GM21515 (cell line): ENCODE measurements around the gene HMGXB4.
A peak's percentile ranks its signal among the peaks of the same experiment; 100 is the strongest.
"Not testable (repeated sequence)": the region's sequence is repeated elsewhere in the genome, so short reads cannot be mapped to it uniquely, and the experiment has no call there.

Experiments
- ATAC-seq: cut with Tn5 transposase; IDR thresholded peaks from one replicate; pipeline ENCODE4 v1.9.1; 2021; ENCODE audit not compliant: unreplicated experiment

HMGXB4 gene, protein sequence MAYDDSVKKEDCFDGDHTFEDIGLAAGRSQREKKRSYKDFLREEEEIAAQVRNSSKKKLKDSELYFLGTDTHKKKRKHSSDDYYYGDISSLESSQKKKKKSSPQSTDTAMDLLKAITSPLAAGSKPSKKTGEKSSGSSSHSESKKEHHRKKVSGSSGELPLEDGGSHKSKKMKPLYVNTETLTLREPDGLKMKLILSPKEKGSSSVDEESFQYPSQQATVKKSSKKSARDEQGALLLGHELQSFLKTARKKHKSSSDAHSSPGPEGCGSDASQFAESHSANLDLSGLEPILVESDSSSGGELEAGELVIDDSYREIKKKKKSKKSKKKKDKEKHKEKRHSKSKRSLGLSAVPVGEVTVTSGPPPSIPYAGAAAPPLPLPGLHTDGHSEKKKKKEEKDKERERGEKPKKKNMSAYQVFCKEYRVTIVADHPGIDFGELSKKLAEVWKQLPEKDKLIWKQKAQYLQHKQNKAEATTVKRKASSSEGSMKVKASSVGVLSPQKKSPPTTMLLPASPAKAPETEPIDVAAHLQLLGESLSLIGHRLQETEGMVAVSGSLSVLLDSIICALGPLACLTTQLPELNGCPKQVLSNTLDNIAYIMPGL

DNA sequence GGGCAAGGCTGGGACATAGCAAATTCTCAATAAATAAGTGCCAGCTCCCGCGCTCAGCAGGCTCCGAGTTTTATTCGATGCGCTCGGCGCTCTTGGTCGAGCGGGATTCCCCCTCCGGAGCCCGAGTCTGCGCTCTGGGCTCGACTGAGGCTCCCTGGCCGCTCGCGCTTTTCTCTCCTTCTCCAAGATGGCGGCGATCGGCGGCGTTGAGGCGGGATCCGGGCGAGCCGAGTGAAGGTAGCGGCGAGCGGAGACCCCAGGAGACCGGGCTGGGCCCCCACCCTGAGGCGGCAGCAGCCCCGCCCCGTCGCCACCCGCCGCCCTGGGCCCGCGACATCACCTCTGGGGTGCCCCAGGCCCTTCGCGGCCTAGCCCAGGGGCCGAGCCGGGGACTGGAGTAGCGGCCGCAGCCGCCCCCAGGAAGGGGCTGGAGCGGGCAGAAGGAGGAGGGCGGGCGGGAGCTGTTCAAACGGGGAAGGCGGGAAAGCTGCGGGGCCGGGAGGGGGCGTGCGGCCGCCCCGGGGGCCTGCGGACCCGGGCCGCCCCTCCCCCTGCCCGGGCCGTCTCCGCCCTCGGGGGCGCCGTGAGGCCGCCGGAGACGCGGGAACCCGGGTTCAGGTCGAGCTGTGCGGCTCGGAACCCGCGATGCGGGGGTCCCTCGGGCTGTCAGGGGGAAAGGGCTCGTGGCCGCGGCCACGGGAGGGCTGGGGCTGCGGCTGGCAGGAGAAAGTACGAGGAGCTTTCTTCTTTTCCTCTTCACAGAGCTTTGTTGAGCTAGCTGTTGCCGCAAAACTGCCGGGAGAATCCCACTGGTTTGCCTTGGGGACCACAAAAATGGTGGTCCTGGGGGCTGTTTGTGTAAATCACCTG, at the start of gene HMGXB4:
TSS of gene HMGXB4 (plus strand) at position 173 of the 870 bp plus-strand sequence. CDS start 4,898 bp downstream, outside the sequence.
- peak; percentile 89 for ATAC-seq

GRCh38 chr22:35208003-35208402, 49.3 kb upstream of the HMGXB4 start:
- no peak for ATAC-seq

- no peak for ATAC-seq
Observed at GRCh38 chr22:35209203-35209602, 48.1 kb upstream of the HMGXB4 start.

DNA sequence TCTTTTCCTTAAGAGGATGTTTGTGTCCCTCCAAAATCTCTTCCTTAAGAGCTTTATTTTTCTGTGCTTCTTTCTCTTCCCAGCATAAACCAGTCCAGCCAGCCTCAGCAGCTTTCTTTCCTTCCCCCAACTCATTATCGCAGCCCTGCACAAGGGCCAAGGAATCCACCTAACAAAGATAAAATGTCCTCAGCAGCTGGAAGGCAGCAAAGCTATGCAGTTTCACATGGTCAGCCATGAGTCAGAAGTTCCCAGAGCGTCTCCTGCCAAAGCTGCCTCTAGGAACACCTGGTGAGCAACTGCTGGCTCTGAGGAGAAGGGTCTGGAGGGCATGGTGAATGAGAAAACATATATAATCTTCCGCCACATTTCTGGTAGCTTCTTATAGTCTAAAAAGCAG, 45.3 kb upstream of the HMGXB4 start:
- ATAC-seq, result no peak

DNA sequence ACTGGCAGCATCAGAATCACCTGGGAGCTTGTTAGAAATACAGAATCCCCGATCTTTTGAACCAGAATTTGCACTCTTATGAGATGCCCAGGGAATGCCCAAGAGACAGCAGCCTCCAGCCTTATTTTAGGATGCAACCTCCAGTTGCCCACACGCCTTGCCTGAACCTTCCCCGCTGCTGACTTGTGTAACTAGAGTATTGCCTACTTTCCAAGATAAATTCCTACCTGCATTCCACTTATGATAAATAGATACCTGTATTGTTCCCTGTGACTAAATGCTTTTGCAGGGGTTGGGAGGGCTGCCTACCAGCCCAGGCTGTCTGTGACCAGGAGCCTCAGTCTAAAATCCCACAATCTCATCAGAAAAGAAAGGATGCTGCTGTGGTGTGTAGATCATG, 44.3 kb upstream of the HMGXB4 start:
- no peak for ATAC-seq

GRCh38 chr22:35214968-35215367, 42.3 kb upstream of the HMGXB4 start:
- no peak for ATAC-seq

GRCh38 chr22:35215993-35216392, 41.3 kb upstream of the HMGXB4 start:
- ATAC-seq, result no peak

DNA sequence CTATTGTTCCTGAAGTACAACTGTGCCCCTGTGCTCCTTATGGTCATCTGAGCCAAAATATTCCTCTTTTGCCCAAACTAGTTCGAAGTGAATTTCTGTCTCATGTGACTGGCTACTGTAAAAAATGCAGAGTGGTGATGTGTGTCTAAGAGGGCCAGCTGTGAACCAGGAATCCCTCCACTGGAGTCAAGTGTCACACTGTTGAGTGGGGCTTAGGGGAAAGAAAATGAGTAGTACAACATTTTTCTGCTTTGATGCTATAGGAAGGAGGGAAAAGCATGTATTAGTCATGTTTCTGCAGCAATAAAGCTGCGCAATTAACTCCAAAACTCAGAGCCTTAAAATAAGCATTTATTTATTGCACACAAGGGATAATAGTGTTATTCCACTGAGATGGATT, 39.8 kb upstream of the HMGXB4 start:
- no peak for ATAC-seq

- no peak for ATAC-seq
Observed at GRCh38 chr22:35218079-35218478, 39.2 kb upstream of the HMGXB4 start.

DNA sequence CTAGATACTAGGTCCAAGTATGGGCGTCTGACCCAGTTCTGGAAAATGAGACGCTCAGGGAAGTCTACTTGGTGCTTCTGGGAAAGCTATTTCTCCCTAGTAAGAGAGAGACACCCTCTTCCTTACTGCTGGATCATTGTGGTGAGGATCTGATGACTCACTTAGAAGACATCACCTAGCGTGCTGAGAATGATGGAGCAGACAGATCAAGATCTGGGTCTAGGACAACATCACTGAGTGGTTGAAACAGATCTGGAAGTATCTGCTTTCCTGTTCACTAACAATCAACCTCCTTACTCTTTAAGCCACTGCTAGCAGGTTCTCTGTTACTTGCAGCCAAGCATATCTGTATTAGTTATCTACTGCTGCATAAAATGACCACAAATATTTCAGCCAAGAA, 38.3 kb upstream of the HMGXB4 start:
- no peak for ATAC-seq

DNA sequence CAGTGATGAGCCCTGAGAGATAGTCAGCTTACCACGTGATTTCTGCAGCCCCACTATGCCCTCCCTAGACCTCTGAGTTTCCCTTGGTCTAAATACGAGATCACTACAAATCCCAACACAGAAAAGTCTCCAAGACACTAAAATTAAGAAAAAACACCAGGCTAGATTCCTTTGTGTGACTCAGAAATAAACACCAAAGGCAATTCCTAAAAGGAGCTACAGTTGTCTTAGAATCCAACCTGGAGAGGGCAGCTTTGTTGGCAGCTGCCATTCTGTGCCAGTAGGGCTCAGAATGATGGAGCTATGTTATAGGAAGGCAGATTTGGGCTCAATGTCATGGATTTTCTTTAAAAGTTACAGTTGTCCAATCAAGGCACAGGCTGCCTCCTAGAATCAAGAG, 37.1 kb upstream of the HMGXB4 start:
- ATAC-seq, result no peak

DNA sequence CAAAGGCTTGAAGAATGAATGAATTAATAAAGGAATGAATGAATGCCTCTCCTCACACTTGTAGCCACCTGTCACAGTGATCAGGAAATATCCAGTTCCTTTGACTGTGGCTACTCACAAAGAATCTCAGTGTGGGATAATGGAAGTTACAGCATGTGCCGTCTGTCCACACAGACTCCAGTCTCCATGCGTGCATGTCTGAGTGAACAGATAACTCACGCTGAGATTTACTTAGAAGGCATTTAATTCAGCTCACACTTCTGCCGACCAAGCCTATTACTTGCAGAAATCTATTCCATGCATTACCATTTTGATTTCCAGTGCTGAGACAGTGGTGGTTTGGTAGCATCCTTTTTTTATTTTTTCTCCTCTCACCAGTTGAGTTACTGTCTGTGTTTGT, 32.3 kb upstream of the HMGXB4 start:
- ATAC-seq, result no peak

DNA sequence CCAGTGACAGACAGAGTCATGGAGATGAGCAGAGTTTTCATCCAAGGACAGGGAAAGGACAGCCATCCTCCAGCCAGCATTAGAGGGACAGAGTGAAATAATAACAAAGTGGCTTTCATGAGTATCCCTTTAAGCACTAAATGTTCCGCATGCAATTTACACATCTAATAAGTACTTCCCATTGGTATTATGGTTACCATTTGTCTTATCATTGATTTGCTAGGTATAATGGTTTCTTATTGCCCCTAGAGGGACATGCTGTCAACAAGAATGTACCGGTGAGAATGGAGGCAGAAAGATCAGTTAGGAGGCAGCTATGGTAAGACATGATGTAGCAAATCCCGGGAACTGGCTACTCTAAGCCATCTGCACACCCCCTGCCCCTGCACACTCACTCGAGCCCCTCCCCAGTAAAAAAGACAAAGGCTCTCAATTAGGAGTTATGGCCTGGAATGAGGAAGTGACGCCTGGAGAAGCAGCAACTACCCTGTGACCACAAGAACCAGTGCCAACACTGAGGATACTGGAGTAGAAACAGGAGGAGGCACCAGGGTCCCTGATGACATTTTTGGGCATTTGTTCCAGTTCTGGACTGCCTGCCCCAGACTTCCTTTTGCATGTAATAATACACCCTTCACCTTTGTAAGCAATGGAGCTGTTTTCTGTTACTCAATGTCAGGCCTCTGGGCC, 30.2 kb upstream of the HMGXB4 start:
- ATAC-seq, result no peak

DNA sequence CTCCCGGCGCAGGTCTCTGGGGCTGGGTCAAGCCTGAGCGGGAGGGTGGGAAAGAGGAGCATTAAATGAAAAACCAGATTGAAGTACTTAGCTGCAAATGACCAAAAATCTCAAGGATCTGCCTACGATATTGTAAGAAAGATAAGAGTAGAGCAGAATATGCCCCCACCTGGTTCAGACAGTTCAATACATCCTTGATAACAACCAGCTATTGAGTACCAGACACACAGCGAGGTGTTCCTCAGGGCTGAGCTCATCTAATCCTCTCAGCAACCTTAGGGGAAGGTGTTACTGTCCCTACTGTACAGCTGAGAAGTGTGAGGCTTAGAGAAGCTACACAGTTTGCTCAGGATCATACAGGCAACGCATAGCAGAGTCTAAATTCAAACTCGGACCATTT, 27.4 kb upstream of the HMGXB4 start:
- ATAC-seq, result no peak

DNA sequence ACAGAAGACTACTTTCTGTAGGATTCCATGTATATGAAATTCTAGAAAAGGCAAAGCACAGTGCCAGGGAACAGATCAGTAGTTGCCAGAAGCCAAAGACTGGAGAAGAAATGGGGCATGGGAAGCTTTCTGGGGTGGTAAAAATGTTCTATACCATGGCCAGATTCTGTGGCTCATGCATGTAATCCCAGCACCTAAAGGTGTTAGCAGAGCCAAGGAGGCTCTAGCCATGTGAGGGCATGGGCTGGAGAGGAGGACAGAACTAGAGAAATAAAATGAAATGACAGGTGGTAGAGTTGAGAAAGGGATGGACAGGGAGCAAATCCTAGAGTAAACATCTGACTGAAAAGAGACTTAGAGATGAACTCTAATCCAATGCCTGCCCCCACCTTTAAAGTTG, 26.9 kb upstream of the HMGXB4 start:
- ATAC-seq, result no peak

GRCh38 chr22:35230839-35231584, 26.3 kb upstream of the HMGXB4 start:
- ATAC-seq, result no peak

DNA sequence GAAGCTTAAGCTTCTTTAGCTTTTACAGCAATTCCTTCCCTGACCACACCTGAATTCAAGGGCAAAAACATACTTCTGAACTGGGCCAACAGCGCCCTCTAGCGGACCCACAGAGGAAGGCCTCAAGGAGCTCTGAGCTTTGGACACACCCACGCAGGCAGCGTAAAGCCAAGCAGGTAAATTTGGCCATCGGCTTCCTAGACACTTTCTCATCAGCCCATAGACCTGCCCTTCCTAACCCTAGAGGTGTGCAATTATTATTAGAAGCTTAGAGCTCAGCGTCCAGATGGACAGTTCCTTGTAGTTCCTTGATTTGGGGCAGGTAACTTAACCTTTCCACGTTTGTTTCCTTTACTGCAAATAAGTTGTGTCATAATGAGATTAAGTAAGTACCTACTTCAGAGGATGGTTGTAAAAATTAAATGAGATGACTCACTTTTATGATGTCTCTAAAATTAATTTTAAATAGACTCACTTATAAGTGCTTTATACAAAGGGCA, 25.7 kb upstream of the HMGXB4 start:
- no peak for ATAC-seq

GRCh38 chr22:35238749-35239148, 18.5 kb upstream of the HMGXB4 start:
- ATAC-seq, result not testable (repeated sequence)

GRCh38 chr22:35244507-35244906, 12.8 kb upstream of the HMGXB4 start:
- not testable (repeated sequence) for ATAC-seq

- no peak for ATAC-seq
Observed at GRCh38 chr22:35250156-35250555, 7.1 kb upstream of the HMGXB4 start.
